Retinal pigment epithelial cell (primary cell): ENCODE data around the gene GYS1.

Experiments
- DNase-seq: peaks from one replicate; pipeline ENCODE4 v3.0.0-alpha.2; 2010; ENCODE audit warnings: low read depth
- H3K4me3 ChIP-seq: 2 replicates; pipeline ENCODE4 v1.5.1; 2011; ENCODE audit warnings: mild to moderate bottlenecking, low read length, control low read depth, moderate library complexity
- TF ChIP-seq, protein P1 (sequence below): conservative IDR thresholded peaks from 2 replicates; pipeline ENCODE4 v1.5.1; 2011; ENCODE audit warnings: low read depth, low read length, control low read depth, inconsistent platforms

Gene GYS1

DNA sequence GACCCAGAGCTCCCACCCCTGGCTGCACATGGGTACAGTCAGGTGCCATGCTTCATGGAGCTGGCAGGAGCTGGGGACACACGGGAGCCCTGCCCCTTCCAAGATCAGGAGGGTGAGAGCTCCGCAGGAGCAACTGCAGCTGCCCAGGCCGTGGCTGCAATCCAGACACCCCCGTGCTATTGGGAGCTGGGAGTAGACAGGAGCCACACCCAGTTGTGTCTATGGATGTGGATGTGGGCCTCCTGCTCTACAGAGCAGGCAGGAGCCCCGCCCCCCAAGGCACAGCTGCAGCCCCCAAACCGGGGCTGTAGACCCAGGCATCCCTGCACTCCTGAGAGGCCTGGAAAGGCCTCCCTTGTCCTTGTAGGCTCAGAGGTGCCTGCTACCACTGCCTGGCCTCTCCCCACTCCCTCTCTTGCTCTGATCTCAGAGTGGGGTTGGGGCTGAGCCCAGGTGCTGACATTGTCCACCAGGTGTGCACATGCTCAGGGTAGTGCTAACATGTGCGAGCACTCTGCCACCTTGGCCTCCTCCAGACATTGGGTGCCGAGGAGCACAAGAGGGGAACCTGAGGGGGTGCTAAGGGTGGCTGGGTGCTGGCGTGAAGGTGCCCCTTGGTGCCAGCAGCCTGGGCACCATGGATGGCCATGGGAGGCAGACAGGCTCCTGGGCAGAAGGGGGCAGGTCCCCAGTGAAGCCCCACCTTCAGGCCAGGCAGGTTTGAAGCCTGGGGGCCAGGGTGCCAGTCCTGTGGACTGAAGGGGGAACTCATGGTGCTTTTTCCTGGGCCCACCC lies 46.4 kb downstream of the GYS1 start:
- no peak overlapping the region for H3K4me3 ChIP-seq
- DNase-seq: no peak
- TF ChIP-seq, protein P1, sequence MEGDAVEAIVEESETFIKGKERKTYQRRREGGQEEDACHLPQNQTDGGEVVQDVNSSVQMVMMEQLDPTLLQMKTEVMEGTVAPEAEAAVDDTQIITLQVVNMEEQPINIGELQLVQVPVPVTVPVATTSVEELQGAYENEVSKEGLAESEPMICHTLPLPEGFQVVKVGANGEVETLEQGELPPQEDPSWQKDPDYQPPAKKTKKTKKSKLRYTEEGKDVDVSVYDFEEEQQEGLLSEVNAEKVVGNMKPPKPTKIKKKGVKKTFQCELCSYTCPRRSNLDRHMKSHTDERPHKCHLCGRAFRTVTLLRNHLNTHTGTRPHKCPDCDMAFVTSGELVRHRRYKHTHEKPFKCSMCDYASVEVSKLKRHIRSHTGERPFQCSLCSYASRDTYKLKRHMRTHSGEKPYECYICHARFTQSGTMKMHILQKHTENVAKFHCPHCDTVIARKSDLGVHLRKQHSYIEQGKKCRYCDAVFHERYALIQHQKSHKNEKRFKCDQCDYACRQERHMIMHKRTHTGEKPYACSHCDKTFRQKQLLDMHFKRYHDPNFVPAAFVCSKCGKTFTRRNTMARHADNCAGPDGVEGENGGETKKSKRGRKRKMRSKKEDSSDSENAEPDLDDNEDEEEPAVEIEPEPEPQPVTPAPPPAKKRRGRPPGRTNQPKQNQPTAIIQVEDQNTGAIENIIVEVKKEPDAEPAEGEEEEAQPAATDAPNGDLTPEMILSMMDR: no peak

DNA sequence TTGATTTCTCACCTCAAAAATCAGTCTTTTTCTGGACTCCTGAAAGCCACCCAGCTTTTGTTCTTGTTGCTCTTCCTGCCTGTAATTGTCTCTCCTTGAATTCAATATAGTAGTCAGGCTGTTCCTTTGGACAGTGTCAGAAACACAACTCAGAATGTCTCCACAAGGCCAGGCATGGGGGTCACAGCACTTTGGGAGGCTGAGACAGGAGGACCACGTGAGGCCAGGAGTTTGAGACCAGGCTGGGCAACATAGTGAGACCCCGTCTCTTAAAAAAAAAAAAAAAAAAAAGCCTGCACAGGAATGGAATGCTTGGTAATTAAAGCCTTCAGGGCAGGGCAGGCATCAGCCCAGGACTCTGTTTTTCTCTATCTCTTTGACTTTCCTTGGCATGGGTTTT lies 47.3 kb downstream of the GYS1 start:
- no peak for DNase-seq
- TF ChIP-seq, protein P1: no peak
- H3K4me3 ChIP-seq: no peak overlapping the region

DNA sequence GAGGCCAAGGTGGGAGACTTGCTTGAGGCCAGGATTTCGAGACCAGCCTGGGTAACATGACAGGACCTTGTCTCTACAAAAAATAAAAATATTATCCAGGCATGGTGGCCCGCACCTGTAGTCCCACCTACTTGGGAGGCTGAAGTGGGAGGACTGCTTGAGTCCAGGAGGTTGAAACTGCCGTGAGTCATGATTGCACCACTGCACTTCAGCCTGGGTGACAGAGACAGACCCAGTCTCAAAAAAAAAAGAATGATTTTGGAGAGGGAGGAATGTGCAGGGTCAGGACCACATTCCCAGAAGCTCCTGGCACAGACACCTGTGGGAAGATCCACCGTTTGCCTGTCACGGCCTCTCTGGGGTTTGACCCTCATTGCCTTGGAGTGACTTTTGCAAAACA lies 47.7 kb downstream of the GYS1 start:
- TF ChIP-seq, protein P1: no peak
- DNase-seq: no peak
- no peak overlapping the region for H3K4me3 ChIP-seq

DNA sequence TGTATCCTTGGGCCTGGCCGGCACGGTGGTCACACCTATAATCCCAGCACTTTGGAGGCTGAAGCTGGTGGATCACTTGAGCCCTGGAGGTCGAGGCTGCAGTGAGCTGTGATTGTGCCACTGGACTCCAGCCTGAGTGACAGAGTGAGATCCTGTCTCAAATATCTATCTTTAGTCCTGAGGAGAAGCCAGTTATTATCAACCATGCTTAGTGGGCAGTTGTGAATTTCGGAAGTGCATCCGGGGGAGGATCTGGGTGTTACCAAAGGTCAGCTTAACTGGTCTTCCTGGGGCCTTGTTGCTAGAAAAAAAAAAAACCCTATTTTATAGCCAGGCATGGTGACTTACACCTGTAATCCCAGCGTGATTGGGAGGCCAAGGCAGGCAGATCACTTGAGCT lies 50.0 kb downstream of the GYS1 start:
- DNase-seq: no peak
- TF ChIP-seq, protein P1: no peak

DNA sequence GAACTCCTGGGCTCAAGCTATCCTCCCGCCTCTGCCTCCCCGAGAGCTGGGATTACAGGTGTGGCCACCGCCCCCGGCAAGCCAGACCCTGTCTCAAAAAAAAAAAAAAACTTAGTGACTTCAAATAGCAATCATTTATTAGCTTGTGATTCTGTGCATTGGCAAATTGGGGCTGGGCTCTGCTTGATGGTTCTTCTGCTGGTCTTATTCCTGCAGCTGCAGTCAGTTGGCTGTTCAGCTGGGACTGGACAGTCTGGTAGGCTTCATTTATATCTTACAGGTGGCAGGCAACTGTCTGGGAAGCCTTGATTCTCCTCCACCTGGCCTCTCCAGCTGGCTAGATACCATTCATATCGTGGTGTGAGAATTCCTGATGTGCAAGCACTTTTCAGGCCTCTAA lies 52.2 kb downstream of the GYS1 start:
- DNase-seq: no peak
- TF ChIP-seq, protein P1: no peak

More for the DNA sequence above, 50.0 kb downstream of the GYS1 start:
- H3K4me3 ChIP-seq: no peak overlapping the region

DNA sequence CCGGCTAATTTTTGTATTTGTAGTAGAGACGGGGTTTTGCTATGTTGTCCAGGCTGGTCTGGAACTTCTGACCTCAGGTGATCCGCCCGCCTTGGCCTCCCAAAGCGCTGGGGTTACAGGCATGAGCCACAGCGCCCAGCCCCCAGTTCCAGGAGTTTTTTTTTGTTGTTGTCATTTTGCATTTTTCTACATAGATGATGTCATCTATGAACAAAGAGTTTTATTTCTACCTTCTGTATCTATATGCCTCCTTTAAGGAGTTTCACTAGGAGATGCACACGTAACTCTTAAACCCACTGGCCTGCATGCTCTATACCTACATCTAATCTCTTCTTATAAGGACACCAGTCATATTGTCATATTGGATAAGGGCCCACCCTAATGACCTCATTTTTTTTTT lies 54.9 kb downstream of the GYS1 start:
- H3K4me3 ChIP-seq: no peak overlapping the region
- TF ChIP-seq, protein P1: no peak
- no peak for DNase-seq

More for the DNA sequence above, 52.2 kb downstream of the GYS1 start:
- no peak overlapping the region for H3K4me3 ChIP-seq

DNA sequence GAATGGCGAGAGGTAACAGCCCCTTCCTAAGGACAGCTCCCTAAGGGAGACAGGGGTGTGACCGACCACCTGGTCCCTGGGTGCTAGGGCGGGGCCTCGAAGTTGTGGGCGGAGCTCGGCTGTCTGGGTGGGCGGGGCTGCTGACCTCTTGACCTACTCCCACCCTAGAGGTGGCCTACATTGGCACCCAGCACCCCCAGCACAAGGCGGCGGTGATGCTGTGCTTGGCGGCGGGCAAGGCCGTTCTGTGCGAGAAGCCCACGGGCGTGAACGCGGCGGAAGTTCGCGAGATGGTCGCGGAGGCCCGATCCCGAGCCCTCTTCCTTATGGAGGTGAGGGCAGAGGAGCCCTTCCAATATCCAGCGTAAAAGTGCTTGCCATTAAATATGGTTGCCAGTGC lies 57.2 kb downstream of the GYS1 start:
- no peak for DNase-seq
- H3K4me3 ChIP-seq: no peak overlapping the region
- TF ChIP-seq, protein P1: no peak
